GM12864 (cell line): ENCODE measurements around the gene SEMG1.
A peak's percentile ranks its signal among the peaks of the same experiment; 100 is the strongest.

Experiments
- DNase-seq: peaks from one replicate; pipeline ENCODE4 v3.0.0-alpha.2; 2011; ENCODE audit warnings: low read depth
- H3K4me3 ChIP-seq: 2 replicates; pipeline ENCODE4 v1.5.1; 2011; ENCODE audit warnings: mild to moderate bottlenecking, low read depth, low read length, control low read depth
- CTCF ChIP-seq: IDR thresholded peaks from 2 replicates; pipeline ENCODE4 v1.5.1; 2011; ENCODE audit warnings: low read depth, mild to moderate bottlenecking, moderate library complexity, low read length, control low read depth, inconsistent platforms; ENCODE audit errors: missing control alignments

Gene SEMG1

GRCh38 chr20:45246109-45246508 lies 39.3 kb downstream of the SEMG1 start:
- no peak for DNase-seq
- no peak for TF ChIP-seq CTCF
- no peak overlapping the region for H3K4me3 ChIP-seq

GRCh38 chr20:45247865-45248264 lies 41.0 kb downstream of the SEMG1 start:
- H3K4me3 ChIP-seq, result no peak overlapping the region
- DNase-seq, result no peak
- TF ChIP-seq CTCF, result no peak

GRCh38 chr20:45248609-45249008 lies 41.8 kb downstream of the SEMG1 start:
- no peak for DNase-seq
- TF ChIP-seq CTCF, result no peak
- H3K4me3 ChIP-seq, result no peak overlapping the region

- no peak for DNase-seq
- TF ChIP-seq CTCF, result no peak
- H3K4me3 ChIP-seq, result no peak overlapping the region
Observed at GRCh38 chr20:45251884-45252560, 45.2 kb downstream of the SEMG1 start.

GRCh38 chr20:45253261-45253660 lies 46.4 kb downstream of the SEMG1 start:
- no peak for DNase-seq
- no peak overlapping the region for H3K4me3 ChIP-seq
- TF ChIP-seq CTCF, result no peak

GRCh38 chr20:45254383-45255262 lies 47.8 kb downstream of the SEMG1 start, which contains the start of gene SLPI:
Gene SLPI, minus strand, starts transcription at chr20:45254564. Its CDS starts 21 bp downstream, at chr20:45254543.
- H3K4me3 ChIP-seq, result no peak within 1 kb of the TSS
- peak; percentile 7 for DNase-seq
- no peak for TF ChIP-seq CTCF
